ENCODE results near the gene CHRDL2.

DNA sequence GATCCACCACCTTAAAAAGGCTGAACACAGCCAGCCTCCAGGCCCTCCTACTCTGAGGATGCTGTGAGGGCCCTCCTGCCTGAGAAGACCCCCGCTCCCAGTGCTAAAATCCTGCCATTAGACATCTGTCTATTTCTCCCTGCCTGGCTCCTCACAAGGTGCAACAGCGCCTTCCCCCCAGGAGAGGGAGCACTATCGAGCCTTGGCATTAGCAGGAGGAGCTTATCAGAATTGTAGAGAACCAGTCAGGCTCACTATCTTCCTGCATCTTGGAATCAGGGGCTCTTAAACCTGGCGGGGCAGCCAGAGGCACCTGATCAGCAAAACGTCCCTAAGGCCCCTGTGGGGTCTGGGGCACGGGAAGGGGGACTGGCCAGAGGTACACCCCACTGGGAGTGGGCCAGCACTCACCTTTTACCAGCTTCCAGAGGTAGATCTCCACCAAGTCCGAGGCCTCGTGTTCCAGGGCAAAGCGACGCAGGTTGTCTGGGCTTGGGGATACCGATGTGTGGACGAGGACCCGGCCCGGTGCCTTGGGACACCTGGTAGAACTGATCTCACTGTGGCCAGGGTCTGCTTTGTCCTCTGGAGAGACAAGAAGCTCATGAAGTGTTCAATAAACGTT, 28.7 kb downstream of the CHRDL2 start:
- TF ChIP-seq, protein P1, sequence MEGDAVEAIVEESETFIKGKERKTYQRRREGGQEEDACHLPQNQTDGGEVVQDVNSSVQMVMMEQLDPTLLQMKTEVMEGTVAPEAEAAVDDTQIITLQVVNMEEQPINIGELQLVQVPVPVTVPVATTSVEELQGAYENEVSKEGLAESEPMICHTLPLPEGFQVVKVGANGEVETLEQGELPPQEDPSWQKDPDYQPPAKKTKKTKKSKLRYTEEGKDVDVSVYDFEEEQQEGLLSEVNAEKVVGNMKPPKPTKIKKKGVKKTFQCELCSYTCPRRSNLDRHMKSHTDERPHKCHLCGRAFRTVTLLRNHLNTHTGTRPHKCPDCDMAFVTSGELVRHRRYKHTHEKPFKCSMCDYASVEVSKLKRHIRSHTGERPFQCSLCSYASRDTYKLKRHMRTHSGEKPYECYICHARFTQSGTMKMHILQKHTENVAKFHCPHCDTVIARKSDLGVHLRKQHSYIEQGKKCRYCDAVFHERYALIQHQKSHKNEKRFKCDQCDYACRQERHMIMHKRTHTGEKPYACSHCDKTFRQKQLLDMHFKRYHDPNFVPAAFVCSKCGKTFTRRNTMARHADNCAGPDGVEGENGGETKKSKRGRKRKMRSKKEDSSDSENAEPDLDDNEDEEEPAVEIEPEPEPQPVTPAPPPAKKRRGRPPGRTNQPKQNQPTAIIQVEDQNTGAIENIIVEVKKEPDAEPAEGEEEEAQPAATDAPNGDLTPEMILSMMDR (IDR thresholded peaks at IDR 0.05 in 2 of 3, conservative IDR thresholded peaks at IDR 0.05 in 1 of 3; ENCODE audit: borderline replicate concordance in 1 of 3, insufficient read depth in 1 of 3, low read depth in 2 of 3, low read length in 2 of 3), result peak; percentile 78 to 98 (median 92)
- TF ChIP-seq EZH2phosphoT487 (IDR thresholded peaks at IDR 0.05; ENCODE audit: borderline replicate concordance), result no peak
- TF ChIP-seq POLR2A (IDR thresholded peaks at IDR 0.05; ENCODE audit: borderline replicate concordance, extremely low read depth, insufficient read depth, insufficient read length), result no peak
- TF ChIP-seq, protein P2, sequence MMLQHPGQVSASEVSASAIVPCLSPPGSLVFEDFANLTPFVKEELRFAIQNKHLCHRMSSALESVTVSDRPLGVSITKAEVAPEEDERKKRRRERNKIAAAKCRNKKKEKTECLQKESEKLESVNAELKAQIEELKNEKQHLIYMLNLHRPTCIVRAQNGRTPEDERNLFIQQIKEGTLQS (IDR thresholded peaks at IDR 0.05), result no peak
- no peak for TF ChIP-seq SIN3A (IDR thresholded peaks at IDR 0.05; ENCODE audit: low read depth)

Measured in HCT116 (cell line).